Activated CD4-positive, alpha-beta T cell treated with anti-CD3 and anti-CD28 coated beads, Interleukin-10, Interleukin-2, amounts not matched to agents 100 ng/mL and 50 ng/mL, durations not matched to agents 16 hours and 8 hours (primary cell): ENCODE results near the gene DKK1.
"Not testable (repeated sequence)": the region's sequence is repeated elsewhere in the genome, so short reads cannot be mapped to it uniquely, and the experiment has no call there.

Experiments
- DNase-seq: peaks from one replicate; pipeline ENCODE4 v3.0.0-alpha.2; 2020

DKK1 gene

DNA sequence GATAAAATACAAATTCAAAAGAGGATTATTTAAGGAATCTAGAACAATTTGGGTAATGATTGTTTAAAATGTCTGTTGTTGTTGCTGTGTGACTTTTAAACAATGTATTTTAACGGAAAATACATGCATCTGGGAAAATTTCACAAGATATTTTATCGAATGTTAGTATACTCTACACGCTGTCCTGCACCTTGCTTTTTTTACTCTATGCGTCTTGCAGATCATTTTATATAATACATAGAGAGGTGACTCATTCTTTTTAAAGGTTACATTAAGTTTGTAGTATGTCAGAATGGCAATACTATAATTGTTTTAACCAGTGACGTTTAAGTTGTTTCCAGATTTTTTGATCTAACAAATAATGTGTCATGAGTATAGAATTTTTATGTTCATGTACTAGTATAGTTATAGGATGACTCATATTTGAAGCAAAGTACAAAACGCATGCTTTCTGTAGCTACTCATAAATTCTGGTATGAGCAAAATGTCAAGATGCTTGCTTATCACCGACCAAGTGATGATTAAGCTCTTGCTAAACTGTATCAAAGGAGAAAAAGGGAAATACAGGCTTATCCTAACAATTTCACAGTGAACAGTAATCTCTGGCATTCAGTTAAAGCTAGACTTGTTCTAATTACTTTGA lies 4.9 kb downstream of the DKK1 start:
- no peak for DNase-seq

DNA sequence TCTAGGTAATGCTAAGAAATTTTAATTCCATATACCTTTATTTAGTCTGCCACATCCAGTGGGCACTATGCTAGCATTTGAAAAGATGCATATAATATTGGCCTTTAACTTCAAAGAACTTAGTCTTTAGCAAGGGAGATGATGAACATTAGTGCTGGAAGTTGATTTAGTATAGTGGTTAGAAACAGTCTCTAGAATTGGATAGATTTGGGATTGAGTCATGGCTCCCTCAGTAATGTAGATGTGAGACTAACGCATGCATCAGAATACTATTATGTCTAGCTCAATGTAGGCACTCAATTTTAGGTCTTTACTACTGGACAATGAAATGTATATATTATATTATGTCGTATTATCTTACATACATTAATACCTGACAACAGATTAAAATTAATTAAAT lies 5.8 kb downstream of the DKK1 start:
- DNase-seq = no peak

DNA sequence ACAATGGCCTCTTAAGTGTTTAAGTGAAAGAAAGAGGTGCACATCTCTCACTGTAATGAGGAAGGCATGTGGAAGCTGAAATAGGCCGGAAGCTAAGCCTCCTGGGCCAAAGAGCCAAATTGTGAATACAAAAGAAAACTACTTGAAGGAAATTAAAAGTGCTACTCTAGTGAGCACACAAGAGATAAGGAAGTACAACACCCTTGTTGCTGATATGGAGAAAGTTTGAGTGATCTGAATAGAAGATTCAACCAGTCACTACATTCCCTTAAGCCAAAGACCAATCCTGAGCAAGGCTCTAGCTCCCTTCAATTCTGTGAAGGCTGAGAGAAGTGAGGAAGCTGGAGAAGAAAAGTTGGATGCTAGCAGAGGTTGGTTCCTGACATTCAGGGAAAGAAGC lies 8.2 kb downstream of the DKK1 start:
- no peak for DNase-seq

DNA sequence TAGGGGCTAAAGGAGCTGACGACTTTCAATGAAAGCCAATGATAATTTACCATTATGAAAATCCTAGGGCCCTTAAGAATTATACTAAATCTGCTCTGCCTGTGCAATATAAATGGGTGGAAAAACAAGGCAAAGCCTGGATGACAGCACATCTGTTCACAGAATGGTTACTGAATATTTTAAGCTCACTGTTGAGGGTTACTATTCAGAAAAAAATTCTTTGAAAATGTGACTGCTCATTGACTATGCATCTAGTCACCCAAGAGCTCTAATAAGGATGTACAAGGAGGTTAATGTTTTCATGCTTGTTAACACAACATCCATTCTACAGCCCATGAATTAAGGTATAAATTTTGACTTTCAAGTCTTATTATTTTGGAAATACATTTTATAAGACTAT lies 8.9 kb downstream of the DKK1 start:
- no peak for DNase-seq

DNA sequence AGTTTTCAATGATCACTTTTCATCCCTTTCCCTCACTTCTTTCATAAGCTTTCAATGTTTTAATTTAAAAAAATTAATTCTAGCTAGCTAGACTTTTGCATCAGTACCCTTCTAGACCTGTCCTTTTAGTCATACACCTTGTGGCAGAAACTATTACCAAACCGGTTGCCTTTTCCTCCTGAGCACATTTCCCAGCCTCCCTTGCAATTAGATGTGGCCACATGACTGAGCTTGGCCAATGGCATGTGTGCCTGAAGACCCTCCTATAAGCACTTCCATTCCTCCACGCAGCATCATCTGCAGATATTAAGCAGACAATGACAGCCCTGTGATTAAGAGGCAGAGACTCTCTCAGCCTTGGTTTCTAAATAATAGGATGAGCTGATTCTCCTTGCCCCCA lies 12.3 kb downstream of the DKK1 start:
- DNase-seq = no peak

DNA sequence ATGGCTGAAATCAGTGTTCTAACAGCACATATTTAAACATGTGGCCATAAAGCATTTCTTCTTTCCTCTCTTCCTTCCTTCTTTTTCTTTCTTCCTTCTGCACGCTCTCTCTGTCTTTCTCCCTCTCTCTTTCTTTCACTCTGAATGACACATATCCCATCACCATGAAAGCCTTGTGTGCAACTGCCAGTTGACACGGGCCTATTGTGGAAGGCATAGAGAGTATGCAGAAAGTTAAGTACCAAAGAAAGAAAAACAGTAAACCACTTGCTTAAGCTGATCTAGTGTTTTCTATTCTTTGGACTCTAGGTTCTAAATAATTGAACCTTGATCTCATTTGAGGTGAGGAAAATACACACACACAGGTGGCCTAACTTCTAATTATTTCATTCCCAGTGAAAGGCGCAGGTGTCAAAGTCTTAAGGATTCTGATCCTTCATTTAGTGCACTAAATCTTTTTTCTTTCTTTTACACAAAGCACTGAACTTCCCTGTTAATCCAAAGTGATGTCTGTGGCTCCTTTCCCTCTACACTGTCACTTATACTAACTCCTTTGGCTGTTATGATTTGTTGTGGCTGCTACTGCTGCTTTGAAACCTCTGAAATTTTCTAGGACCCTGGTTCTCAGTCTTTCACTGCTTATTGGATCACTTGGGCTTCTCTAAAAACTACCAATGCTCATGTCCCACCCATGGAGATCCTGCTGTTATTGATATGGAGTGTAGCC lies 17.7 kb downstream of the DKK1 start:
- no peak for DNase-seq

DNA sequence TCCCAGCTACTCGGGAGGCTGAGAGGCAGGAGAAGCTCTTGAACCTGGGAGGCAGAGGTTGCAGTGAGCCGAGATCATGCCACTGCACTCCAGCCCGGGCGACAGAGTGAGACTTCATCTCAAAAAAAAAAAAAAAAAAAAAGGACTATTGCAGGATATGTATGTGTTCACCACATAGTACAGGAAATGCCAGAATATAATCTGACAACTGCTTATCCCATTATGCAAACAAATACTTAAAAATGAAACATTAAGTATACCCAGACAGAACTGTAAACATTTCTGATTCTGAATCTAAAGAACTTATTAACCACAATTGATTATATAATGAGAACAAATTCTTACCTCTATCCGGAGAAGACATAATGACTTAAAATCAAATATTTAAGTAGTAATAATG lies 18.7 kb downstream of the DKK1 start:
- DNase-seq = no peak

DNA sequence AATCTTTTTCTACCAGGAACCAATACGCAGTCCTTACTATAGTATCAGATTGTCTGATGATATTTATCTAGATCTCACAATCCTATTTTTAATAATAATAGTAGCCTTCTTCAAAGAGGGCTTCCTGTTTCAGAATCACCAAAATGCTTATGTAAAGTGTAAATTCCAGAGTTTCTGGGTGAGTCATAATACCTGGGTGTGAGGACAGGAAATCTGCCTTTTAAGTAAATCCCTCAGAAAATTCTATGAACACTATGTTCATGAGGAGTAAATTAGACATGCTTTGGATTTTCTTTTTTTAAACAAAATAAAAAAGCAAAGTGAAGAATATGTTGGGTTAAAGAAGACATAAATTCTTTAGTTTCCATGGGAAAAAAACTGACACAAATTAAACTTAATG lies 20.5 kb downstream of the DKK1 start:
- DNase-seq = no peak

DNA sequence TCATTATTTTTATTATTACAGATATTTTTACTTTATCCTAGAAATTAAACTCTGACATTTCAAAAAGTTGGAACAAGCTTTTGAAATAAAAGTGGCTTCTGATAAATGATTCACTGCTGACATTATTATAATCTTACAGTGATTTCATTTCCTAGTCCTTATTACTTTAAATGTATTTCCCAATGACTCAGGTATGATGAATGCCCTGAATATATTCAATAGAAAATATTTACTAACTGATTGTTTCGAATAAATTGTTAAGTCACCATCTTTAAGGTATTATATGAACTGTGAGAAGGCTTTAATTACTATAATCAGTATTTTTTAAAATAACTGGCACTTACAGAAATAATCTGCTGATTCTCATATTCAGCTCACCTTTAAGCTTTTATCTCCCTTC lies 21.6 kb downstream of the DKK1 start:
- DNase-seq = no peak

DNA sequence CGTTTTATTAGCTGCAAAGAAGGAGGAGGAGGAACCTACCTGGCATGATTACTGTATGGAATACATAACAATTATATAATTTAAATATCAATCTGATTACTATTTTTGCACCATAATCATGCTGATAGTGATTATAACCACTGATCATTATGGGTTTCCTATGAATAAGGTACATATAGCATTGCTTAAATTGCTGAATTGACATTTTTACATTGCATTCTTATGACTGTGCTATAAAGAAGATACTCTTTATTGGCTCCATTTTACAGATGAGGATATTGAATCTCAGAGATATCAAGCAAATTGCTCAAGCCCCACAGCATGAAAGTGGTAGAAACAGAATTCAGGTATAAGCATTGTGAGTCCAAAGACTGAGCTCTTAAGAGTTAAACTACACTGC lies 23.1 kb downstream of the DKK1 start:
- no peak for DNase-seq

DNA sequence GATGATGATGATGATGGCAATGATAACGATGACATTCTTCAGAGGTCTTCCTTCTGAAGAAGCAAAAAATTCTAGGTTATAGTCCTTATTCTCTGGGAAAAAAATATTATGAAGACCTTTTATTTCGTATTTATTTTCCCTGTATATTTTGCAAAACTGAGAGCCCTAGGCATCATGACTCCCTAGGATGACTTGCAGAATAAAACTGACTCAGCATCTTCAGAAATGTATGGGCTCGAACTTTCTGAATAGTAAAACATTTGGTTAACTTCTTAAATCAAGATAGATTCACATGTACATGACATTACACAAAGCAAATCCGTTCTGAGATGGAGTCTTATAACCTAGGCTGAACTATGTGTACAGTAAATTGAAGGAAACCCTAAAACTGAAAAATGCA lies 29.4 kb downstream of the DKK1 start:
- DNase-seq = no peak

DNA sequence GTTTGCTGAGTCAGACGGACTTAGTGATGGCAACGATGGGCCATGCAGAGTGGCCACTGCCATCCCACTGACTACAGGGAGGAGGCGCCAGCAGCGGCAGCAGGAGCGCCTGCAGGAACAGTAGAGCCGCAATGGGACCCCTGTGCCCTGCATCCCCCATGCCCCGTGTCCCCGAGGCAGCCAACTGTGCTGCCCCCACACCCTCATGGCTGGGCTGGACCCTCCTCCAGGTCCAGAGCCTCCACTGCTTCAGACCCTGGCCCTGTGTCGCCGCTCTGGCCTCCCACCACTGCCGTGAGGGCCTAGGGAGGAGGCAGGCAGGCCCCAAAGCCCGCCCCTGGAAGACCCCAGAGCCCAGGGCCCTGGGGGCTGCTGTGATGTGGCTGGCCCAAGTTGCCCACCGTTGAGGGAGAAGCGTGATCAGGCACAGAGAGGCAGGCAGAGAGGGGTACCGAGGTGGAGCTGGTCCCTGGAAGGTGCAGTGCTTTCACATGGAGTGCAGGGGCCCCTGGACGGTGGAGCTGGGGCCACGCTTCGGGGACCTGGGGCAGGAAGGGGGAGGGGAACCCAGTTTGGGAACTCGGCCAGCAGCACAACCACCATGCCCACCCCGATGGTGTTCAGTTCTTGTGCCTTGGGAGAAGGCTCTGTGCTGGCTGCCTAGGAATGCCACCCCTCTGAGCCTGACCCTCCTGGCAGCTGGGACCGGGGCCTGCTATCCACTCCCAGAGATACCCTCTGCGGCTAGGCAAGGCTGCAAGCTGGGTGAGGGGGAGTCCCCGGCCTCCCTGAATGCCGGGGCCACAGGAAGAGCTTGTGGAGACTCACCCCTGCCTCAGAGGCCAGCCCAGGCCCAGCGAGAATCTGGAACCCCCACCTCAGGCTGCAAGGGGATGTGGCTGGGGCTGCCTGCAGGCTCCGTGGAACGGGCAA lies 32.6 kb downstream of the DKK1 start:
- DNase-seq = no peak

DNA sequence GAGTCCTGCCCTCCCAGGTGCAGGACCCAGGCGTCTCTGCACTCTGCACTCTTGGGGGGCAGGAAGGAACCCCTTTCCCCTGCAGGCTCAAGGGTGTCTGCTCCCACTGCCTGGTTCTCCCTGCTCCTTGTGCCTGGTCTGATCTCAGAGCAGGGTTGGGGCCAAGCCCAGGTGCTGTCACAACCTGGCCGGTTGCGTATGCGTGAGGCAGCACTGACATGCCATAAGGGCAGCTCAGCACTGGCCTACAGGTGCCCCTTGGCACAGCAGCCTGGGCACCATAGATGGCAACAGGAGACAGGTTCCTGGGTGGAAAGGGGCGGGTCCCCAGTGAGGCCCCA lies 33.2 kb downstream of the DKK1 start:
- DNase-seq = no peak

DNA sequence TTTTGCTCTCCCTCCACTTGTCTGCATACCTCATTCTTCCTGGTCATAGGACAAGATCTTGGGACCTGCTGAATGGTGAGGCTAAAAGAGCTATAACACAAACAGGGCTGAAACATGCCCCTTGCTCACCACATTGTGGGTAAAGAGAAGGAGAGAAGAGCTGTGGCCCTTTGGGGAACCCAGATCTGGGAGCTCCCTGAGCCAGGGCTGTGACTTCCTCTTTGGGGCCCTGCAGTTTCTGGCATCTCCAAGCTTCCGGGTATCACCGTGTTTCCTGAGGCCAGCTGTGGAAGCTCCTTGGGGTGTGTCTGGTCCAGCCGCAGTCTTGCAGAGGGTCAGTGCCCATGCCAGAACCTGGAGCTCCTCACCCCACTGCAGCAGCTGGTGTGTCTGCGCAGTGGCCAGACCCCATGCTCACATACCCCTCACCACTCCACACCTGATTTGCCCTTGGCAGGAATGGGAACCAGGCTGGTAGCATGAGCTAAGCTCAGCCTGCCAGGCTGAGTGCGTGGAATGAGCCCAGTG lies 34.0 kb downstream of the DKK1 start:
- no peak for DNase-seq

DNA sequence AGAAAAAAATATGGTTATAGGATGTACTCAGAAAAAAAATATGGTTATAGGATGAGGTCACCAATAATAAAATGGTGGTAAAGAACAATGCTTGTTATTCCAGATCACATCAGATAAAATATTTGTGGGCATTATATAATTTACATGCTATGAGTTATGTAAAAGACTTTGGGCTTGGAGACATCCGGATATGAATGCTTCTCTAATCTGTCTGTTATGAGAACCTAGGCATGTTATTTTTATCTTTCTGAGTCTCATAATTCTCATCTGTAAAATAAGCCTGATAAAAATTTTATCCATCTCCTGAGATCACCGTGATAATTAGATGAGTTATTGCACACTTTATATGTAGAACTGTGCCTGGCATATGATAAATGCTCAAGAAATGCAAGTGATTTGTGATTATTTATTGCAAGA lies 37.8 kb downstream of the DKK1 start:
- DNase-seq = no peak

DNA sequence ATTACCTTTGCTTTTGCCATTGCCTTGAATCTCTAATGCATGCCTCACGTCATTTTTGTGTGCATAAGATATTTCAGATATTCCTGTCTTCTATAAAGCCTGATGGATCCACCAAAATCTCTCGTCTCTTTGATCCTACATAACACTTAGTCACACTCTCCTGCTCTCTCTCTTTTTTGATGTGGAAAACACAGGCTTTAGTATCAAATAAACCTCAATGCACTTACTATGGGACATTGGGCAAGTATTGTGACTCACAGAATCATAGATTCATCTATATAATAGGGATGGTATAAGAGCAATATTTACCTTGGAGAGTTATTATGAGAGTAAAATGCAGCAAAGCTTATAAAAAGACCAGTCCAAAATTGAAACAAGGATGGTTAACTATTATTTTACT lies 39.1 kb downstream of the DKK1 start:
- DNase-seq = no peak

DNA sequence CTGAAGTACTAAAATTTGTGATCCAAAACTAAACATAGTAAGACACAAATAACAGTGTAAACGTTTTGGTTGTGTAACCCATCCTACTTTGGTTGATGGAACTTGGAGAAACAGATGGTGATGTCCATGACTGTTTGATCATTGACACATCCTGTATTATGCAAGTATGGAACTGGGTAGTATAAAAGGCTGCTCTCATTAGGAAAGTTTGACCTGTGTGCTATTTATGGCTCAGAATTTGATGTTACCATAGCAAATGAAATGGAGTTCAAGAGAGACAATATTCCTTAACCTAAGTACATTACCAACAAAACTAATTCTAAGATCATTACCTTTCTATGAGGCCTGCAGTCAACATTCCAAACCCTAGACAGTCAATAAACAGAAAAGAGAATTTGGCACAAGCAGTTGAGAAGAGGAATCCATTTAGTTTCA lies 39.9 kb downstream of the DKK1 start:
- no peak for DNase-seq

DNA sequence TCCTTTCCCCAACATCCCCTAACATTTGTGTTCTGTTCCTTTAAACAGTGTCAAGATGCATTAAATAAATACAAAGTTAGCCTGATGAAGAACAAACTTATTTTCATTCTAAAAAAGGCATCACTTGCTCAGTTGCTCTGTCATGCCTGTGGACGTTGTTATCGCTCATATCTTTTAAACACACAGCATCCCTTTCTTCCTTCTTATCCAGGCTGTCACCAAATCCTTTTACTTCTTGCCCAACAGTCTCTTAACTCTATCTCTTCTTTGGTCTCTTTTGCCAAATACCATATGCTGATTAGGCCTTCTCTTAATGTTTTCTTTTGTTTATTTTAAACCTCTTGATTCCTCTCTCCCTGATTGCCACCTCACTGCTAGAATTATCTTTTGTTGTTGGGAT lies 43.9 kb downstream of the DKK1 start:
- no peak for DNase-seq

DNA sequence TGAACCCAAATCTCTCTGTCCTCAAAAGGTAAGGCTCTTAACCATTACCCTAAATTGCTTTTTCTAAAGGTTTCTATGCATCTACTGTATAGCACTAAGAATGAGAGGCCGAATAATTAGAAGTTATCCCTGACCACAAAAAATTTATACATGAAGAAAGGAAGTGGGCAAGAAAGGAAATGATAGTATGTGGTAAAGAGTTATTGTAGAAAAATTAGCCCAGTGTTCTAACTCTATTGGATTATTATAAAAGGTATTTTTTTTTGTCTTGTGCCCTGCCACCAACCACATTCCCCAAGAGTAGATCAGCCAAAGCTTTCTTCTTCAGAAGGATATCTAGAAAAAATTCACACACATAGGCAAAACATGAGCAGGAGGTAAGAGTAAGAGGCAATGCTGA lies 45.4 kb downstream of the DKK1 start:
- no peak for DNase-seq

DNA sequence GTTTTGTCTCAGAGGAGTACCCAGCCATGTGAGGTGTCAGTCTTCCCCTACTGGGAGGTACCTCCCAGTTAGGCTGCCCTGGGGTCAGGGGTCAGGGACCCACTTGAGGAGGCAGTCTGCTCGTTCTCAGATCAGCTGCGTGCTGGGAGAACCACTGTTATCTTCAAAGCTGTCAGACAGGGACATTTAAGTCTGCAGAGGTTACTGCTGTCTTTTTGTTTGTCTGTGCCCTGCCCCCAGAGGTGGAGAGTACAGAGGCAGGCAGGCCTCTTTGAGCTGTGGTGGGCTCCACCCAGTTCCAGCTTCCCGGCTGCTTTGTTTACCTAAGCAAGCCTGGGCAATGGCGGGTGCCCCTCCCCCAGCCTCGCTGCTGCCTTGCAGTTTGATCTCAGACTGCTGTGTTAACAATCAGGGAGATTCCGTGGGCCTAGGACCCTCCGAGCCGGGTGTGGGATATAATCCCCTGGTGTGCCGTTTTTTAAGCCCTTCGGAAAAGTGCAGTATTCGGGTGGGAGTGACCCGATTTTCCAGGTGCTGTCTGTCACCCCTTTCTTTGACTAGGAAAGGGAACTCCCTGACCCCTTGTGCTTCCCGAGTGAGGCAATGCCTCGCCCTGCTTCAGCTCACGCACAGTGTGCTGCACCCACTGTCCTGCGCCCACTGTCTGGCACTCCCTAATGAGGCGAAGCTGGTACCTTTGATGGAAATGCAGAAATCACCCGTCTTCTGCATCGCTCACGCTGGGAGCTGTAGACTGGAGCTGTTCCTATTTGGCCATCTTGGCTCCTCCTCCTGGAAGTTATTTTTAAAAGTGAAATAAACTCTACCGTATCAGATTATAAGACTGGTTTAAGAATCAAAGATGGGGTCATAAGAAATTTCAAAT lies 51.7 kb downstream of the DKK1 start:
- not testable (repeated sequence) for DNase-seq
